SH-SY5Y (cell line): ENCODE data around the gene LOXL4.
A peak's percentile ranks its signal among the peaks of the same experiment; 100 is the strongest.

Experiments used
- GATA2 ChIP-seq: IDR thresholded peaks from 2 replicates; pipeline ENCODE4 v1.6.1; 2011; ENCODE audit warnings: mild to moderate bottlenecking, low read depth, low read length
- GATA3 ChIP-seq: IDR thresholded peaks from 2 replicates; pipeline ENCODE4 v1.6.1; 2011; ENCODE audit warnings: low read depth, mild to moderate bottlenecking, low read length, moderate library complexity

GRCh38 chr10:98309366-98310355 is 41.7 kb upstream of the LOXL4 start:
- TF ChIP-seq GATA2 (0 out of 2 replicates have a peak, but pooled peaks have one; percentile 6), GATA3 (no peak)
